Heart right ventricle (tissue), 16 donors: Measurements from ENCODE around the gene HMGXB3. TPM values are rescaled to one million over a fixed set of nuclear protein-coding genes. Genes with fewer than 3 reads are reported as not detected.

Source experiments
- ATAC-seq, 8 donors: fragments of 200-7000 bp; cut with Tn5 transposase; one replicate each; pipeline ENCODE4 v1.9.1; 2020; ENCODE audit warnings: mild to moderate bottlenecking in 8 of 8, moderate library complexity in 8 of 8, moderate number of reproducible peaks in 1 of 8
- DNase-seq, 2 donors: peaks; one replicate each; pipeline ENCODE4 v3.0.0-alpha.2; 2020
- H3K27ac ChIP-seq, 10 donors: fragments of 200-600 bp; sonication (generic) in 2 of 10; one replicate each; pipeline versions ENCODE4 v1.5.0 to v1.8.0; 2020 to 2022; ENCODE audit warnings: mild to moderate bottlenecking in 3 of 10
- H3K27me3 ChIP-seq, 7 donors: fragments of 200-600 bp; one replicate each; pipeline ENCODE4 v1.8.0; 2021 to 2022; ENCODE audit warnings: mild to moderate bottlenecking in 2 of 7
- H3K36me3 ChIP-seq, 9 donors: fragments of 200-600 bp; sonication (generic) in 1 of 9; one replicate each; pipeline versions ENCODE4 v1.5.0 to v1.8.0; 2020 to 2022; ENCODE audit warnings: mild to moderate bottlenecking in 2 of 9
- H3K4me1 ChIP-seq, 9 donors: fragments of 200-600 bp; sonication (generic) in 1 of 9; one replicate each; pipeline versions ENCODE4 v1.5.0 to v1.8.0; 2020 to 2022; ENCODE audit warnings: mild to moderate bottlenecking in 4 of 9
- H3K4me3 ChIP-seq, 10 donors: fragments of 200-600 bp; sonication (generic) in 2 of 10; one replicate each; pipeline versions ENCODE4 v1.5.0 to v1.8.0; 2020 to 2022; ENCODE audit warnings: mild to moderate bottlenecking in 7 of 10, moderate library complexity in 2 of 10
- H3K9me3 ChIP-seq, 11 donors: fragments of 200-600 bp in 10 of 11; sonication (generic) in 2 of 11; one replicate each; pipeline versions ENCODE4 v1.5.0 to v1.8.0; 2013 to 2022; ENCODE audit warnings: mild to moderate bottlenecking in 2 of 11, control low read depth in 1 of 11, moderate library complexity in 1 of 11
- CTCF ChIP-seq, 9 donors: fragments of 200-600 bp; sonication (generic) in 2 of 9; IDR thresholded peaks; one replicate each; pipeline versions ENCODE4 v1.5.0 to v1.8.0; 2021 to 2022; ENCODE audit warnings: antibody characterized with exemption in 9 of 9, mild to moderate bottlenecking in 5 of 9, moderate library complexity in 1 of 9
- WGBS, 2 donors: extraction: QIAGEN DNeasy Blood & Tissue Kit; methylation state at CpG; one replicate each; pipeline ENCODE4 v1.1.7; 2013; ENCODE audit warnings: inconsistent platforms in 1 of 2; 5-methylcytosine and 5-hydroxymethylcytosine counted together
- intact Hi-C, 10 donors: fragments of 100-400 bp; cut with DNase I; formaldehyde crosslinking; loops; one replicate each; pipeline versions ENCODE4 v1.11.1 to v1.14.2; 2022
- polyA plus RNA-seq, 2 donors: library from polyadenylated mRNA; stranded (reverse); fragments of 200-250 nt; gene quantifications; one replicate each; pipeline ENCODE4 v1.2.3, GENCODE V29; 2013
- total RNA-seq, 10 donors: library from RNA; stranded (reverse); fragmentation: NEBNext Ultra II Directional in 3 of 10; extraction: Animal tissue kit (Norgen Biotek cat#: 25700) in 3 of 10; gene quantifications; one replicate each; pipeline versions ENCODE4 v1.2.1 to v1.2.4, GENCODE V29; 2021 to 2023
- donor health status: Arrhythmogenic right ventricular cardiomyopathy.
- donor health status: ischemic (EF 13 %, LVEDD 7.1; RV severe dilation, severe dysfunction).
- donor health status: healthy with polysubstance abuse.
- donor health status: DM: no; HTN: yes; CAD: no.
- donor health status: DM: no; HTN: no; CAD: no.
- donor health status: ischemic (EF 25% LVEDD 6.9; RV normal size, moderate dysfunction).
- donor health status: ischemic (EF 25% LVEDD 5.7; RV mildly dilated, moderate dysfunction).
- donor health status: healthy.
- donor health status: DM: yes; HTN: yes; CAD: no.
- donor health status: Ischemic cardiomyopathy.
- donor health status: ischemic (EF 35%, LVEDD 5.7; RV mildly dilated, moderate dysfunction).
- donor health status: nonischemic (EF 11% LVEDD 7.7; RV severe dilation, severe dysfunction).
- donor health status: DM: yes; HTN: yes; CAD: no.
- donor health status: PGD.
- donor health status: ischemic (EF 29% LVEDD 5.4; RV normal size, mild dysfunction).
- donor health status: nonischemic (EF 23%, LVEDD 6.1; RV moderate dilation, normal function).

HMGXB3 gene
- total and polyA plus RNA-seq, 12 donors = 12.7 to 17.9 (median 14.9) TPM

GRCh38 chr5:149960272-149961185 is 40.0 kb upstream of the HMGXB3 start, which contains the start of gene SLC26A2:
SLC26A2 (plus strand) TSS chr5:149960758; CDS start chr5:149977653, 16,895 bp downstream.
- no peaks in the 10 kb centered on the region for H3K36me3 ChIP-seq
- H3K9me3 ChIP-seq = no peaks in the 10 kb centered on the region
- H3K27me3 ChIP-seq = no peaks in the 10 kb centered on the region
- H3K4me3 ChIP-seq = peak within 1 kb of the TSS; percentile 66 to 91 (median 79)
- H3K4me1 ChIP-seq = peaks cover 0 to 25% (median 18%) of the 10 kb centered on the region in 9 donors
- WGBS, 2 donors = 0% methylated on average over 83 to 84 of the region's 84 CpGs
- peak; percentile 99 to 100 (median 99) for ATAC-seq
- H3K27ac ChIP-seq = peak within 1 kb of the TSS; percentile 69 to 95 (median 84)
- intact Hi-C loops = loop anchor here in 5 of 10 donors (2.0 to 10.0 kb wide), 7 partner anchors 108 to 326 kb away; no protein-coding TSS in a partner anchor
- no peak for TF ChIP-seq CTCF (IDR thresholded peaks at IDR 0.05)
- peak; percentile 96 to 97 for DNase-seq

GRCh38 chr5:149961186-149961685 is 39.3 kb upstream of the HMGXB3 start:
- H3K4me3 ChIP-seq = peak overlapping the region; percentile 66 to 91 (median 79)
- no peaks in the 10 kb centered on the region for H3K9me3 ChIP-seq
- no peak for TF ChIP-seq CTCF (IDR thresholded peaks at IDR 0.05)
- peak overlapping the region in 9 of 10 donors; percentile 55 to 95 (median 85) for H3K27ac ChIP-seq
- ATAC-seq (no peak), DNase-seq (no peak)
- no peaks in the 10 kb centered on the region for H3K36me3 ChIP-seq
- intact Hi-C loops = loop anchor here in 5 of 10 donors (2.0 to 10.0 kb wide), 7 partner anchors 109 to 326 kb away; no protein-coding TSS in a partner anchor
- WGBS, 2 donors = 13 to 14% methylated on average over 23 of the region's 23 CpGs
- peaks cover 0 to 25% (median 18%) of the 10 kb centered on the region in 9 donors for H3K4me1 ChIP-seq
- H3K27me3 ChIP-seq = no peaks in the 10 kb centered on the region

GRCh38 chr5:149961957-149962409 is 38.6 kb upstream of the HMGXB3 start:
- no peaks in the 10 kb centered on the region for H3K36me3 ChIP-seq
- DNase-seq (no peak), ATAC-seq (no peak)
- 59 to 65% methylated on average over 6 of the region's 6 CpGs for WGBS, 2 donors
- TF ChIP-seq CTCF (IDR thresholded peaks at IDR 0.05) = peak in 8 of 9 donors; percentile 12 to 62 (median 45)
- intact Hi-C loops = loop anchor here in 5 of 10 donors (2.0 to 10.0 kb wide), 7 partner anchors 110 to 327 kb away; no protein-coding TSS in a partner anchor
- peaks cover 0 to 25% (median 18%) of the 10 kb centered on the region in 9 donors for H3K4me1 ChIP-seq
- H3K9me3 ChIP-seq = no peaks in the 10 kb centered on the region
- H3K27ac ChIP-seq = no peak overlapping the region
- H3K27me3 ChIP-seq = no peaks in the 10 kb centered on the region
- H3K4me3 ChIP-seq = no peak overlapping the region

GRCh38 chr5:149962601-149963300 is 37.8 kb upstream of the HMGXB3 start:
- TF ChIP-seq CTCF (IDR thresholded peaks at IDR 0.05) = no peak
- DNase-seq (no peak), ATAC-seq (no peak)
- Histone ChIP-seq H3K4me1 (peaks cover 0 to 25% (median 18%) of the 10 kb centered on the region in 9 donors), H3K27me3 (no peaks in the 10 kb centered on the region), H3K27ac (no peak overlapping the region), H3K4me3 (no peak overlapping the region), H3K9me3 (no peaks in the 10 kb centered on the region), H3K36me3 (no peaks in the 10 kb centered on the region)
- 96 to 97% methylated on average over 5 of the region's 5 CpGs for WGBS, 2 donors
- intact Hi-C loops = loop anchor here in 5 of 10 donors (5.0 to 10.0 kb wide), 6 partner anchors 110 to 328 kb away; no protein-coding TSS in a partner anchor
